Heart left ventricle (tissue), 13 donors: ENCODE measurements around the gene RPTOR.

Source experiments
- POLR2A ChIP-seq, 2 donors: fragments of 450-650 bp; IDR thresholded peaks; one replicate each; pipeline ENCODE4 v1.6.1; 2017; ENCODE audit warnings: antibody characterized with exemption in 2 of 2, mild to moderate bottlenecking in 2 of 2, moderate library complexity in 2 of 2
- TF ChIP-seq, protein P1 (sequence below), 12 donors: fragments of 200-600 bp; sonication (generic) in 4 of 12; IDR thresholded peaks; one replicate each; pipeline versions ENCODE4 v1.5.0 to v1.8.0; 2018 to 2022; ENCODE audit warnings: antibody characterized with exemption in 12 of 12, mild to moderate bottlenecking in 5 of 12
- donor health status: ischemic (EF 13 %, LVEDD 7.1; RV severe dilation, severe dysfunction).
- donor health status: DM: no; HTN: yes; CAD: no.
- donor health status: DM: no; HTN: no; CAD: no.
- donor health status: ischemic (EF 25% LVEDD 6.9; RV normal size, moderate dysfunction).
- donor health status: ischemic (EF 25% LVEDD 5.7; RV mildly dilated, moderate dysfunction).
- donor health status: ischemic (EF 35%, LVEDD 5.7; RV mildly dilated, moderate dysfunction).
- donor health status: nonischemic (EF 11% LVEDD 7.7; RV severe dilation, severe dysfunction).
- donor health status: DM: yes; HTN: yes; CAD: no.
- donor health status: PGD.
- donor health status: ischemic (EF 29% LVEDD 5.4; RV normal size, mild dysfunction).
- donor health status: nonischemic (EF 23%, LVEDD 6.1; RV moderate dilation, normal function).

DNA sequence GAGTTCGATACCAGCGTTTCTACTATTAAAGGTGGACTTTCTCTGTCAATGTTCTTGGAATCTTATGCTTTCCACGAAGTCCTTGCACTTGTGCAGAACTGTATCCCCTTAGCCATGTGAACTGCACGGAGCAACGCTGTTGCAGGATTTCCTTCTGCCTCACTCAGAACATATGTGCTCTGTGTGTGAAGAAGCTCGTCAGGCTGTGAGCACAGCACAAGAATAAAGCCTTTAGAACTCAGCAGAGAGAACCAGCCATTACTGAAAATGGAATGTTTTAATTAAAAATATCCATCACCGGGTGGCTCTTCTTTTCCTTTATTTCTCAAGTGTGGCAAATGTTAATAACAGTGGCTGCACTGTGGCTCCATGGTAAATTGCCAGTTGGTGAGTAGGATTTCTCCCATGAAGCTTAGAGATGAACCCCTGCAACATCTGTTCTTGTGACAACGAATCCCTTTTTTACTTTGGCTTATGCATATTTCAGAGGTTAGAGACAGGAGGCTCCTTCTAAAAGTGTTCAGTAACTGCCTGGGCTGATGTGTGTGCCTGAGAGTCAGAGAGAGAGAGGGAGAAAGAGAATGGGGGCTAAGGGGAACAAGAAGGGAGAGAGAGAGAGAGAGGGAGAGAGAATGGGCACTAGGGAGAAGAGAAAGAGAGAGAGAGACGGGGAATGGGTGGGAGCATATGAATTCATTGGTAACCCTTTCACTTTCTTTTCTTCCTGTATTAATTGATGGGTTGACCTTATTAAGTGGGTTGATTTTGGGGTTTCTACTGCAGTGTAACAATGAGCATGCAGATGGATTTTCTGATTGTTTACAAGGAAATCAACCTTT is 50.0 kb downstream of the RPTOR start:
- TF ChIP-seq, protein P1, sequence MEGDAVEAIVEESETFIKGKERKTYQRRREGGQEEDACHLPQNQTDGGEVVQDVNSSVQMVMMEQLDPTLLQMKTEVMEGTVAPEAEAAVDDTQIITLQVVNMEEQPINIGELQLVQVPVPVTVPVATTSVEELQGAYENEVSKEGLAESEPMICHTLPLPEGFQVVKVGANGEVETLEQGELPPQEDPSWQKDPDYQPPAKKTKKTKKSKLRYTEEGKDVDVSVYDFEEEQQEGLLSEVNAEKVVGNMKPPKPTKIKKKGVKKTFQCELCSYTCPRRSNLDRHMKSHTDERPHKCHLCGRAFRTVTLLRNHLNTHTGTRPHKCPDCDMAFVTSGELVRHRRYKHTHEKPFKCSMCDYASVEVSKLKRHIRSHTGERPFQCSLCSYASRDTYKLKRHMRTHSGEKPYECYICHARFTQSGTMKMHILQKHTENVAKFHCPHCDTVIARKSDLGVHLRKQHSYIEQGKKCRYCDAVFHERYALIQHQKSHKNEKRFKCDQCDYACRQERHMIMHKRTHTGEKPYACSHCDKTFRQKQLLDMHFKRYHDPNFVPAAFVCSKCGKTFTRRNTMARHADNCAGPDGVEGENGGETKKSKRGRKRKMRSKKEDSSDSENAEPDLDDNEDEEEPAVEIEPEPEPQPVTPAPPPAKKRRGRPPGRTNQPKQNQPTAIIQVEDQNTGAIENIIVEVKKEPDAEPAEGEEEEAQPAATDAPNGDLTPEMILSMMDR (IDR thresholded peaks at IDR 0.05), result no peak
- no peak for TF ChIP-seq POLR2A (IDR thresholded peaks at IDR 0.05)
